ENCODE measurements around the gene FRMD7. TPM values are rescaled to one million over a fixed set of nuclear protein-coding genes. Genes with fewer than 3 reads are reported as not detected.

FRMD7 gene
- total RNA-seq, 4 donors from 2014 or later: not detected

- TF ChIP-seq CTCF (IDR thresholded peaks at IDR 0.05) (no peak), POLR2A (IDR thresholded peaks at IDR 0.05) (no peak), EP300 (IDR thresholded peaks at IDR 0.05; ENCODE audit: low read depth) (no peak), POLR2AphosphoS5 (IDR thresholded peaks at IDR 0.05) (no peak)
- Histone ChIP-seq H3K27me3 (no peaks in the 10 kb centered on the region), H3K27ac (no peak overlapping the region), H3K9me3 (no peaks in the 10 kb centered on the region), H3K4me1 (no peaks in the 10 kb centered on the region), H3K4me3 (no peak overlapping the region), H3K36me3 (no peaks in the 10 kb centered on the region)
- in situ Hi-C loops (cut with MboI; ENCODE audit: low pct_ligation_motif_present in 1 of 4, low pct_unique_long_range_greater_than_20kb in 1 of 4, low sequenced_read_pairs in 3 of 4) (loop anchor here in 1 of 4 donors (25.0 kb wide), 1 partner anchor 256 kb away; no protein-coding TSS in a partner anchor), intact Hi-C loops (cut with DNase I; ENCODE audit: low total_unique reads) (no loop called here)
- 61% methylated on average over 4 of the region's 4 CpGs; no CpG with 5 or more reads in 1 of the 2 donors for WGBS, 2 donors (ENCODE audit: low coverage in 1 of 2)
- no peak for DNase-seq
Observed at GRCh38 chrX:132093239-132093860, 34.5 kb downstream of the FRMD7 start.

GRCh38 chrX:132092439-132093065 is 35.3 kb downstream of the FRMD7 start:
- intact Hi-C loops (cut with DNase I; ENCODE audit: low total_unique reads): no loop called here
- Histone ChIP-seq H3K36me3 (no peaks in the 10 kb centered on the region), H3K27ac (no peak overlapping the region), H3K4me3 (no peak overlapping the region), H3K9me3 (no peaks in the 10 kb centered on the region), H3K27me3 (no peaks in the 10 kb centered on the region), H3K4me1 (no peaks in the 10 kb centered on the region)
- in situ Hi-C loops (cut with MboI; ENCODE audit: low pct_ligation_motif_present in 1 of 4, low pct_unique_long_range_greater_than_20kb in 1 of 4, low sequenced_read_pairs in 3 of 4): loop anchor here in 1 of 4 donors (25.0 kb wide), 1 partner anchor 255 kb away; no protein-coding TSS in a partner anchor
- TF ChIP-seq CTCF (IDR thresholded peaks at IDR 0.05) (peak; percentile 52 to 72 (median 66)), EP300 (IDR thresholded peaks at IDR 0.05; ENCODE audit: low read depth) (no peak)
- WGBS, 2 donors (ENCODE audit: low coverage in 1 of 2): 45% methylated on average over 7 of the region's 7 CpGs; no CpG with 5 or more reads in 1 of the 2 donors
- peak; percentile 50 for DNase-seq

GRCh38 chrX:132090403-132091159 is 37.2 kb downstream of the FRMD7 start:
- H3K4me1 ChIP-seq: no peaks in the 10 kb centered on the region
- intact Hi-C loops (cut with DNase I; ENCODE audit: low total_unique reads) (no loop called here), in situ Hi-C loops (cut with MboI; ENCODE audit: low pct_ligation_motif_present in 1 of 4, low pct_unique_long_range_greater_than_20kb in 1 of 4, low sequenced_read_pairs in 3 of 4) (loop anchor here in 1 of 4 donors (25.0 kb wide), 1 partner anchor 253 kb away; no protein-coding TSS in a partner anchor)
- no peak overlapping the region for H3K4me3 ChIP-seq
- no peak overlapping the region for H3K27ac ChIP-seq
- no peaks in the 10 kb centered on the region for H3K27me3 ChIP-seq
- TF ChIP-seq CTCF (IDR thresholded peaks at IDR 0.05) (no peak), POLR2A (IDR thresholded peaks at IDR 0.05) (no peak), EP300 (IDR thresholded peaks at IDR 0.05; ENCODE audit: low read depth) (no peak), POLR2AphosphoS5 (IDR thresholded peaks at IDR 0.05) (no peak)
- no peaks in the 10 kb centered on the region for H3K9me3 ChIP-seq
- WGBS, 2 donors (ENCODE audit: low coverage in 1 of 2): 45 to 60% methylated on average over 6 to 8 of the region's 8 CpGs
- DNase-seq: no peak
- H3K36me3 ChIP-seq: no peaks in the 10 kb centered on the region

GRCh38 chrX:132088864-132089263 is 39.0 kb downstream of the FRMD7 start:
- TF ChIP-seq POLR2AphosphoS5 (IDR thresholded peaks at IDR 0.05): no peak
- TF ChIP-seq EP300 (IDR thresholded peaks at IDR 0.05; ENCODE audit: low read depth): no peak
- no peak for TF ChIP-seq CTCF (IDR thresholded peaks at IDR 0.05)
- TF ChIP-seq POLR2A (IDR thresholded peaks at IDR 0.05): no peak
- no peaks in the 10 kb centered on the region for H3K4me1 ChIP-seq
- H3K36me3 ChIP-seq: no peaks in the 10 kb centered on the region
- intact Hi-C loops (cut with DNase I; ENCODE audit: low total_unique reads): no loop called here
- no peak overlapping the region for H3K27ac ChIP-seq
- H3K27me3 ChIP-seq: no peaks in the 10 kb centered on the region
- in situ Hi-C loops (cut with MboI; ENCODE audit: low pct_ligation_motif_present in 1 of 4, low pct_unique_long_range_greater_than_20kb in 1 of 4, low sequenced_read_pairs in 3 of 4): loop anchor here in 1 of 4 donors (25.0 kb wide), 1 partner anchor 252 kb away; no protein-coding TSS in a partner anchor
- no peak for DNase-seq
- no peak overlapping the region for H3K4me3 ChIP-seq
- H3K9me3 ChIP-seq: no peaks in the 10 kb centered on the region

Measured in transverse colon (tissue), 4 donors.